Hepatocyte (in vitro differentiated cells): ENCODE results near the gene VIPR2.

Experiments
- EZH2 ChIP-seq: fragments of 200-600 bp; sonication (generic); IDR thresholded peaks from 2 replicates; pipeline ENCODE4 v1.6.1; 2016; ENCODE audit warnings: antibody characterized with exemption, mild to moderate bottlenecking, borderline replicate concordance
- TF ChIP-seq, protein P1 (sequence below): fragments of 200-600 bp; sonication (generic); IDR thresholded peaks from 2 replicates; pipeline ENCODE4 v1.5.1; 2016; ENCODE audit warnings: antibody characterized with exemption, mild to moderate bottlenecking; ENCODE audit not compliant: poor library complexity

DNA sequence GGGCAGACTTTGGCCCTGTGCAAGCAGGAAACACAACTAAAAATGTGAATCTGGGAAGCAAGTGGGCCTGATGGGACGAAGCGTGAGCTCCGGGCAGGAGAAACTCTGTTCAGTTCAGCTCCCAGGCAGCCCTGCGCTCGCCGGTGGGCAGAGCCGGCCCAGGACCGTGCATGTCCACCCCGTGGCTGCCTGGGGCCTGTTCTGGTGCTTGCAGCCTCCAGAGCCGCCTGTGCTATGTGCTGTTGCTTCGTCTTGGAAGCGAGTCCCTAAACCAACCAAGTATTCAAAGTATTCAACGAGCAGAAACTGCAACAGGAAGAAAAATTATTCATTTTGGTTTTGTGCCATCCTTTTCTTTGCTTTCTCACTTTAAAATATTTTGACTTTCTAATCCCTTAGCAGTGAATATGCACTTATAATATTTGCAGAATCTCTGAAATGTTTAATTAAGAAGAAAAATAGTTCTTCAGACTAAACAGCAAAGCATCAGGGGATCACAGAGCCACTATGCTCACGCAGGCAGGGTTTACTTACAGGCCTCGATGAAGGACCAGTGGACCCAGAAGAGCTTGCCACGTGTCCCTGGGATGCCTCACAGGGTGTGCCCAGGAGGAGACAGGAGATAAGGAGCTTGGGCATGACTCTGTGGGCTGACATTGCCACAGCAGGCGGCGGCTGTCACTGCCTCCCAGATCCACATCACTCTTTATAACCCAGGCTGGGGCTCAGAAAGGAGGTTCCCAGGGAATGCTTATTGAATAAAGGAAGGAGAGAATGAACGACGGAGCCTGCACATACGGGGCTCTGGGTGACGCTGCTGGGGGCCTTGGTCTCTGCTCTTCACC is 45.6 kb downstream of the VIPR2 start:
- TF ChIP-seq EZH2: no peak
- TF ChIP-seq, protein P1, sequence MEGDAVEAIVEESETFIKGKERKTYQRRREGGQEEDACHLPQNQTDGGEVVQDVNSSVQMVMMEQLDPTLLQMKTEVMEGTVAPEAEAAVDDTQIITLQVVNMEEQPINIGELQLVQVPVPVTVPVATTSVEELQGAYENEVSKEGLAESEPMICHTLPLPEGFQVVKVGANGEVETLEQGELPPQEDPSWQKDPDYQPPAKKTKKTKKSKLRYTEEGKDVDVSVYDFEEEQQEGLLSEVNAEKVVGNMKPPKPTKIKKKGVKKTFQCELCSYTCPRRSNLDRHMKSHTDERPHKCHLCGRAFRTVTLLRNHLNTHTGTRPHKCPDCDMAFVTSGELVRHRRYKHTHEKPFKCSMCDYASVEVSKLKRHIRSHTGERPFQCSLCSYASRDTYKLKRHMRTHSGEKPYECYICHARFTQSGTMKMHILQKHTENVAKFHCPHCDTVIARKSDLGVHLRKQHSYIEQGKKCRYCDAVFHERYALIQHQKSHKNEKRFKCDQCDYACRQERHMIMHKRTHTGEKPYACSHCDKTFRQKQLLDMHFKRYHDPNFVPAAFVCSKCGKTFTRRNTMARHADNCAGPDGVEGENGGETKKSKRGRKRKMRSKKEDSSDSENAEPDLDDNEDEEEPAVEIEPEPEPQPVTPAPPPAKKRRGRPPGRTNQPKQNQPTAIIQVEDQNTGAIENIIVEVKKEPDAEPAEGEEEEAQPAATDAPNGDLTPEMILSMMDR: no peak
